ENCODE data around the gene TP63.

Gene TP63

DNA sequence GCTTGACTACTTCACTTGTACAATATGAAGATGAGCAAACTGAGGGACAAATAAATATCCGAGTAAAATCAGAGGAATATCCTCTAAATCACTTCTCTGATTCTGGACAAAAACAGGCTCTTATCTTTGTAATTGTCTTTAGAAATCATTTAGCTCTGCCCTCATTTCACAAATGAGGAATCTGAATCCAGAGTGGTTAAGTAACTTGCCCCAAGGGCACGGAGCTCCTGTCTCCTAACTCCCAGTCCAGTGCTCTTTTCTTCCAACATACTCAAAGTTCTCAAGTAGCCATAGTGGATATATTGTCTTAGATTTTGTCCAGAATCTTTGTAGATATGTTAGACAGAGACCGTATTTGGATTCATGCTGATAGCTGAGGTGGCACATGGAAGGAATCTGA, 156.0 kb downstream of the TP63 start:
- ATAC-seq, result no peak
- TF ChIP-seq RARB (CRISPR knock-in tag; IDR thresholded peaks at IDR 0.05), result no peak
- TF ChIP-seq ESRRG (CRISPR knock-in tag; IDR thresholded peaks at IDR 0.05), result no peak
- TF ChIP-seq ZNF565 (CRISPR knock-in tag; conservative IDR thresholded peaks at IDR 0.05; ENCODE audit: low read depth), result no peak
- TF ChIP-seq TOX (CRISPR knock-in tag; IDR thresholded peaks at IDR 0.05; ENCODE audit: borderline replicate concordance), result no peak
- no peak for TF ChIP-seq ZNF8 (CRISPR knock-in tag; IDR thresholded peaks at IDR 0.05)
- TF ChIP-seq ZC3H10 (CRISPR knock-in tag; IDR thresholded peaks at IDR 0.05), result no peak

DNA sequence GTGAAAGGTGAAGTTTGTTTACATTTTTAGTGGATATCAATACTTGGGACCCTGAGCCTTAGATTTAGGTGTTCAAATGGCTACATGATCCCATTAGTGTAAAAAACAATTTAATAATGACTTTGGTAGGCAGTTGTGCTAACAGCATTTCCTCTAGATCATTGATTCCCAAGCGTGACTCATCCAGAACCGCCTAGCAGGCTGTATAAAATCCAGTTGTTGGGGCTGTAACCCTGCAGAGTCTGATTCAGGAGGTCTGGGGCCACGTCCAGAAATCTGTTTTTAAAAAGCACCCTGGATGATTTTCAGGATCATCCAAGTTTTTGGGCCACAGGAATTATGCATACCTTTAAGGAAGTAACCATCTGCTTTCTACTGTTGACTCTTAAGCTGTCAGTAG, 156.4 kb downstream of the TP63 start:
- ATAC-seq, result no peak
- TF ChIP-seq BACH2 (CRISPR knock-in tag; IDR thresholded peaks at IDR 0.05; ENCODE audit: borderline replicate concordance) (no peak), RARB (CRISPR knock-in tag; IDR thresholded peaks at IDR 0.05) (no peak), TOX (CRISPR knock-in tag; IDR thresholded peaks at IDR 0.05; ENCODE audit: borderline replicate concordance) (no peak)

DNA sequence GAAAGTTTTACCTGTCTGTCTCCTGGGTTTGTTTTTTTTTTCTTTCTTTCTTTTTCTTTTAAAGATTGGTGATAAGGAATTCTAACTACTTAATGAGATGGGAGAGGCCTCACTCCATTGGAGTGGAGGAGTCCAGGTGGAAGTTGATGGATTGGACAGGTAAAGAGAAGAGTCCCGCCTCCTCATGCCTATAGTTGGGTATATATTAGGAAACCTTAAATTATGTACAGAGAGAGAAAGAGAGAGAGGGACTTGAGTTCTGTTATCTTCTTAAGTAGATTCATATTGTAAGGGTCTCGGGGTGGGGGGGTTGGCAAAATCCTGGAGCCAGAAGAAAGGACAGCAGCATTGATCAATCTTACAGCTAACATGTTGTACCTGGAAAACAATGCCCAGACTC, 158.2 kb downstream of the TP63 start:
- ATAC-seq, result no peak
- TF ChIP-seq ESRRG (CRISPR knock-in tag; IDR thresholded peaks at IDR 0.05) (no peak), ZNF70 (CRISPR knock-in tag; IDR thresholded peaks at IDR 0.05) (no peak), BACH2 (CRISPR knock-in tag; IDR thresholded peaks at IDR 0.05; ENCODE audit: borderline replicate concordance) (no peak), TOX (CRISPR knock-in tag; IDR thresholded peaks at IDR 0.05; ENCODE audit: borderline replicate concordance) (no peak), TCF4 (CRISPR knock-in tag; IDR thresholded peaks at IDR 0.05; ENCODE audit: borderline replicate concordance) (no peak), OSR1 (CRISPR knock-in tag; IDR thresholded peaks at IDR 0.05) (no peak)
- TF ChIP-seq, protein P1, sequence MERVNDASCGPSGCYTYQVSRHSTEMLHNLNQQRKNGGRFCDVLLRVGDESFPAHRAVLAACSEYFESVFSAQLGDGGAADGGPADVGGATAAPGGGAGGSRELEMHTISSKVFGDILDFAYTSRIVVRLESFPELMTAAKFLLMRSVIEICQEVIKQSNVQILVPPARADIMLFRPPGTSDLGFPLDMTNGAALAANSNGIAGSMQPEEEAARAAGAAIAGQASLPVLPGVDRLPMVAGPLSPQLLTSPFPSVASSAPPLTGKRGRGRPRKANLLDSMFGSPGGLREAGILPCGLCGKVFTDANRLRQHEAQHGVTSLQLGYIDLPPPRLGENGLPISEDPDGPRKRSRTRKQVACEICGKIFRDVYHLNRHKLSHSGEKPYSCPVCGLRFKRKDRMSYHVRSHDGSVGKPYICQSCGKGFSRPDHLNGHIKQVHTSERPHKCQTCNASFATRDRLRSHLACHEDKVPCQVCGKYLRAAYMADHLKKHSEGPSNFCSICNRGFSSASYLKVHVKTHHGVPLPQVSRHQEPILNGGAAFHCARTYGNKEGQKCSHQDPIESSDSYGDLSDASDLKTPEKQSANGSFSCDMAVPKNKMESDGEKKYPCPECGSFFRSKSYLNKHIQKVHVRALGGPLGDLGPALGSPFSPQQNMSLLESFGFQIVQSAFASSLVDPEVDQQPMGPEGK (CRISPR knock-in tag; IDR thresholded peaks at IDR 0.05; ENCODE audit: borderline replicate concordance), result no peak
- TF ChIP-seq, protein P2, sequence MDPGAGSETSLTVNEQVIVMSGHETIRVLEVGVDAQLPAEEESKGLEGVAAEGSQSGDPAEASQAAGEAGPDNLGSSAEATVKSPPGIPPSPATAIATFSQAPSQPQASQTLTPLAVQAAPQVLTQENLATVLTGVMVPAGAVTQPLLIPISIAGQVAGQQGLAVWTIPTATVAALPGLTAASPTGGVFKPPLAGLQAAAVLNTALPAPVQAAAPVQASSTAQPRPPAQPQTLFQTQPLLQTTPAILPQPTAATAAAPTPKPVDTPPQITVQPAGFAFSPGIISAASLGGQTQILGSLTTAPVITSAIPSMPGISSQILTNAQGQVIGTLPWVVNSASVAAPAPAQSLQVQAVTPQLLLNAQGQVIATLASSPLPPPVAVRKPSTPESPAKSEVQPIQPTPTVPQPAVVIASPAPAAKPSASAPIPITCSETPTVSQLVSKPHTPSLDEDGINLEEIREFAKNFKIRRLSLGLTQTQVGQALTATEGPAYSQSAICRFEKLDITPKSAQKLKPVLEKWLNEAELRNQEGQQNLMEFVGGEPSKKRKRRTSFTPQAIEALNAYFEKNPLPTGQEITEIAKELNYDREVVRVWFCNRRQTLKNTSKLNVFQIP (CRISPR knock-in tag; IDR thresholded peaks at IDR 0.05; ENCODE audit: borderline replicate concordance, low read depth), result no peak

DNA sequence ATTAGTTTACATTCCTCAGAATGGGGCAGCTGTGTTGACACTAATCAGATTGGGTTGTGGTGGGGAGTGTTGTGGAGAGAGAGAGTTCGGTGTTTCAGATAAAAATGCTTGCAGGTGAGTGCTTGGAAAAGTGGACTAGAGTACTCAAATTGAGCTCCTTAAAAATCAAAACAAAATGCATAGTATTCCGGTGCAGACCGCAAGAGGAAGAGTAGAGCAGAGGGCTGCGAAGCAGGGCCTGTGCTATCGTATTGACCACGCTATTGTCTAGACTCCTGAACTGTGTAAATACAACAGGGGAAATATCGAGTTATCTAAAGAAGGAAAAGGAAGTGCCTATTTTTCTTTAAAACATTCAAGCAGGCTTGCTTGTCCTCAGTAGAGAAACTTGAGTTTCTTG, 159.5 kb downstream of the TP63 start:
- TF ChIP-seq, protein P3, sequence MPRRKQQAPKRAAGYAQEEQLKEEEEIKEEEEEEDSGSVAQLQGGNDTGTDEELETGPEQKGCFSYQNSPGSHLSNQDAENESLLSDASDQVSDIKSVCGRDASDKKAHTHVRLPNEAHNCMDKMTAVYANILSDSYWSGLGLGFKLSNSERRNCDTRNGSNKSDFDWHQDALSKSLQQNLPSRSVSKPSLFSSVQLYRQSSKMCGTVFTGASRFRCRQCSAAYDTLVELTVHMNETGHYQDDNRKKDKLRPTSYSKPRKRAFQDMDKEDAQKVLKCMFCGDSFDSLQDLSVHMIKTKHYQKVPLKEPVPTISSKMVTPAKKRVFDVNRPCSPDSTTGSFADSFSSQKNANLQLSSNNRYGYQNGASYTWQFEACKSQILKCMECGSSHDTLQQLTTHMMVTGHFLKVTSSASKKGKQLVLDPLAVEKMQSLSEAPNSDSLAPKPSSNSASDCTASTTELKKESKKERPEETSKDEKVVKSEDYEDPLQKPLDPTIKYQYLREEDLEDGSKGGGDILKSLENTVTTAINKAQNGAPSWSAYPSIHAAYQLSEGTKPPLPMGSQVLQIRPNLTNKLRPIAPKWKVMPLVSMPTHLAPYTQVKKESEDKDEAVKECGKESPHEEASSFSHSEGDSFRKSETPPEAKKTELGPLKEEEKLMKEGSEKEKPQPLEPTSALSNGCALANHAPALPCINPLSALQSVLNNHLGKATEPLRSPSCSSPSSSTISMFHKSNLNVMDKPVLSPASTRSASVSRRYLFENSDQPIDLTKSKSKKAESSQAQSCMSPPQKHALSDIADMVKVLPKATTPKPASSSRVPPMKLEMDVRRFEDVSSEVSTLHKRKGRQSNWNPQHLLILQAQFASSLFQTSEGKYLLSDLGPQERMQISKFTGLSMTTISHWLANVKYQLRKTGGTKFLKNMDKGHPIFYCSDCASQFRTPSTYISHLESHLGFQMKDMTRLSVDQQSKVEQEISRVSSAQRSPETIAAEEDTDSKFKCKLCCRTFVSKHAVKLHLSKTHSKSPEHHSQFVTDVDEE (CRISPR knock-in tag; IDR thresholded peaks at IDR 0.05), result no peak
- no peak for TF ChIP-seq ZC3H10 (CRISPR knock-in tag; IDR thresholded peaks at IDR 0.05)
- TF ChIP-seq ISL1 (CRISPR knock-in tag; IDR thresholded peaks at IDR 0.05), result no peak
- TF ChIP-seq ZNF8 (CRISPR knock-in tag; IDR thresholded peaks at IDR 0.05), result no peak
- no peak for TF ChIP-seq ZFP3 (CRISPR knock-in tag; IDR thresholded peaks at IDR 0.05)
- TF ChIP-seq PPARA (CRISPR knock-in tag; IDR thresholded peaks at IDR 0.05; ENCODE audit: borderline replicate concordance), result no peak
- TF ChIP-seq TCF4 (CRISPR knock-in tag; IDR thresholded peaks at IDR 0.05; ENCODE audit: borderline replicate concordance), result no peak
- no peak for TF ChIP-seq ZFP30 (CRISPR knock-in tag; IDR thresholded peaks at IDR 0.05)
- TF ChIP-seq, protein P2 (CRISPR knock-in tag; IDR thresholded peaks at IDR 0.05; ENCODE audit: borderline replicate concordance, low read depth), result no peak
- TF ChIP-seq RARB (CRISPR knock-in tag; IDR thresholded peaks at IDR 0.05), result no peak
- no peak for TF ChIP-seq BACH2 (CRISPR knock-in tag; IDR thresholded peaks at IDR 0.05; ENCODE audit: borderline replicate concordance)
- no peak for TF ChIP-seq GLIS3 (CRISPR knock-in tag; IDR thresholded peaks at IDR 0.05)
- no peak for TF ChIP-seq OSR1 (CRISPR knock-in tag; IDR thresholded peaks at IDR 0.05)
- no peak for TF ChIP-seq ARNTL (CRISPR knock-in tag; IDR thresholded peaks at IDR 0.05; ENCODE audit: borderline replicate concordance, low read depth)
- no peak for ATAC-seq

Measured in SK-N-SH treated with all-trans-retinoic acid at 6 μM for 48 hours (cell line).